CD14-positive monocyte (primary cell): ENCODE results near the gene PRKD1. TPM values are rescaled to one million over a fixed set of nuclear protein-coding genes. Genes with fewer than 3 reads are reported as not detected.

Source experiments
- DNase-seq, 3 donors: peaks; one replicate each; pipeline ENCODE4 v3.0.0-alpha.2; 2011 to 2022
- H2AFZ ChIP-seq: 2 replicates; pipeline ENCODE4 v1.6.0; 2012; ENCODE audit warnings: mild to moderate bottlenecking, low read depth, low read length, inconsistent platforms; ENCODE audit not compliant: insufficient read depth, poor library complexity, severe bottlenecking
- H3K27ac ChIP-seq, 2 donors: 1 replicate in 1 of 2; 2 replicates in 1 of 2; pipeline ENCODE4 v1.5.1; 2012 to 2013; ENCODE audit warnings: low read length in 2 of 2, control low read depth in 1 of 2, inconsistent platforms in 1 of 2, low read depth in 1 of 2, mild to moderate bottlenecking in 1 of 2
- H3K27me3 ChIP-seq, 2 donors: one replicate each; pipeline versions ENCODE4 v1.6.0 to v1.6.1; 2011 to 2013; ENCODE audit warnings: low read length in 2 of 2; ENCODE audit not compliant: control insufficient read depth in 2 of 2, insufficient read depth in 2 of 2
- H3K36me3 ChIP-seq, 2 donors: replicated peaks in 1 of 2; 1 replicate in 1 of 2; 2 replicates in 1 of 2; pipeline versions ENCODE4 v1.5.1 to v1.6.1; 2012 to 2013; ENCODE audit warnings: low read length in 2 of 2, control low read depth in 1 of 2, inconsistent platforms in 1 of 2, mild to moderate bottlenecking in 1 of 2; ENCODE audit not compliant: insufficient read depth in 2 of 2, control insufficient read depth in 1 of 2
- H3K4me1 ChIP-seq, 2 donors: 1 replicate in 1 of 2; 2 replicates in 1 of 2; pipeline versions ENCODE4 v1.5.1 to v1.6.1; 2012 to 2013; ENCODE audit warnings: low read length in 2 of 2, control low read depth in 1 of 2, inconsistent platforms in 1 of 2, mild to moderate bottlenecking in 1 of 2, moderate library complexity in 1 of 2; ENCODE audit not compliant: insufficient read depth in 2 of 2, control insufficient read depth in 1 of 2
- H3K4me2 ChIP-seq: replicated peaks from 2 replicates; pipeline ENCODE3; 2012; ENCODE audit warnings: low read length, moderate library complexity, mild to moderate bottlenecking; ENCODE audit not compliant: poor library complexity, severe bottlenecking; ENCODE audit errors: extremely low read depth
- H3K4me3 ChIP-seq, 3 experiments: fragments of 200-600 bp in 1 of 3; sonication (generic) in 1 of 3; replicated peaks in 1 of 3; 1 replicate in 2 of 3; 2 replicates in 1 of 3; pipeline ENCODE4 v1.5.1; 2011 to 2013; ENCODE audit warnings: low read length in 3 of 3, mild to moderate bottlenecking in 3 of 3, control low read depth in 2 of 3, low read depth in 2 of 3, inconsistent platforms in 1 of 3, moderate library complexity in 1 of 3
- H3K79me2 ChIP-seq: 2 replicates; pipeline ENCODE4 v1.6.0; 2012; ENCODE audit warnings: mild to moderate bottlenecking, control low read depth, inconsistent platforms, low read length, moderate library complexity; ENCODE audit not compliant: insufficient read depth
- H3K9ac ChIP-seq: 2 replicates; pipeline ENCODE4 v1.6.0; 2017; ENCODE audit warnings: low read length, mild to moderate bottlenecking; ENCODE audit not compliant: insufficient read depth, poor library complexity, severe bottlenecking
- H3K9me3 ChIP-seq, 2 donors: replicated peaks in 1 of 2; 1 replicate in 1 of 2; 2 replicates in 1 of 2; pipeline versions ENCODE4 v1.5.1 to v1.6.1; 2012 to 2013; ENCODE audit warnings: low read length in 2 of 2, control low read depth in 1 of 2; ENCODE audit not compliant: control insufficient read depth in 1 of 2, insufficient read depth in 1 of 2
- H4K20me1 ChIP-seq: 2 replicates; pipeline ENCODE4 v1.6.0; 2012; ENCODE audit warnings: mild to moderate bottlenecking, low read length, control low read depth, moderate library complexity; ENCODE audit not compliant: insufficient read depth
- H3K27ac Mint-ChIP-seq, 7 donors: one replicate each; pipeline ENCODE4 v1.8.0; 2020; ENCODE audit warnings: mild to moderate bottlenecking in 7 of 7, mixed read lengths in 7 of 7, moderate library complexity in 6 of 7, inconsistent platforms in 2 of 7
- H3K27me3 Mint-ChIP-seq, 3 donors: one replicate each; pipeline ENCODE4 v1.8.0; 2021 to 2022; ENCODE audit warnings: low read depth in 3 of 3, mild to moderate bottlenecking in 3 of 3, mixed read lengths in 3 of 3, moderate library complexity in 3 of 3, inconsistent platforms in 1 of 3
- H3K36me3 Mint-ChIP-seq, 2 donors: one replicate each; pipeline ENCODE4 v1.8.0; 2020; ENCODE audit warnings: mixed read lengths in 2 of 2, inconsistent platforms in 1 of 2, mild to moderate bottlenecking in 1 of 2
- H3K4me1 Mint-ChIP-seq: one replicate; pipeline ENCODE4 v1.8.0; 2020; ENCODE audit warnings: mild to moderate bottlenecking, mixed read lengths
- H3K4me3 Mint-ChIP-seq, 2 donors: one replicate each; pipeline ENCODE4 v1.8.0; 2020; ENCODE audit warnings: mild to moderate bottlenecking in 2 of 2, mixed read lengths in 2 of 2, moderate library complexity in 1 of 2
- H3K9me3 Mint-ChIP-seq, 7 donors: one replicate each; pipeline ENCODE4 v1.8.0; 2020 to 2022; ENCODE audit warnings: mixed read lengths in 7 of 7, mild to moderate bottlenecking in 6 of 7, moderate library complexity in 6 of 7, inconsistent platforms in 2 of 7
- WGBS: methylation state at CpG from one replicate; pipeline ENCODE4 v1.1.5; 2013; ENCODE audit warnings: missing lambda C conversion rate; ENCODE audit not compliant: insufficient coverage; 5-methylcytosine and 5-hydroxymethylcytosine counted together
- intact Hi-C, 2 donors: fragments of 100-400 bp; cut with micrococcal nuclease; formaldehyde crosslinking; loops; one replicate each; pipeline versions ENCODE4 v1.15.0 to v1.15.1; 2023
- polyA plus RNA-seq, 3 donors: library from polyadenylated mRNA; depleted of rRNA in 1 of 3; unstranded in 2 of 3; stranded (reverse) in 1 of 3; fragments of 300-500 nt in 2 of 3; fragments of >200 nt in 1 of 3; fragmentation: Illumina TruSeq in 2 of 3; gene quantifications; 1 replicate in 2 of 3; 2 replicates in 1 of 3; pipeline ENCODE4 v1.2.3, GENCODE V29; 2012 to 2021
- TF ChIP-seq, protein P1 (sequence below): fragments of 200-600 bp; IDR thresholded peaks from one replicate; pipeline ENCODE4 v1.8.0; 2022; ENCODE audit warnings: antibody characterized with exemption, mild to moderate bottlenecking

Gene PRKD1
- polyA plus RNA-seq, 3 donors, result not detected

DNA sequence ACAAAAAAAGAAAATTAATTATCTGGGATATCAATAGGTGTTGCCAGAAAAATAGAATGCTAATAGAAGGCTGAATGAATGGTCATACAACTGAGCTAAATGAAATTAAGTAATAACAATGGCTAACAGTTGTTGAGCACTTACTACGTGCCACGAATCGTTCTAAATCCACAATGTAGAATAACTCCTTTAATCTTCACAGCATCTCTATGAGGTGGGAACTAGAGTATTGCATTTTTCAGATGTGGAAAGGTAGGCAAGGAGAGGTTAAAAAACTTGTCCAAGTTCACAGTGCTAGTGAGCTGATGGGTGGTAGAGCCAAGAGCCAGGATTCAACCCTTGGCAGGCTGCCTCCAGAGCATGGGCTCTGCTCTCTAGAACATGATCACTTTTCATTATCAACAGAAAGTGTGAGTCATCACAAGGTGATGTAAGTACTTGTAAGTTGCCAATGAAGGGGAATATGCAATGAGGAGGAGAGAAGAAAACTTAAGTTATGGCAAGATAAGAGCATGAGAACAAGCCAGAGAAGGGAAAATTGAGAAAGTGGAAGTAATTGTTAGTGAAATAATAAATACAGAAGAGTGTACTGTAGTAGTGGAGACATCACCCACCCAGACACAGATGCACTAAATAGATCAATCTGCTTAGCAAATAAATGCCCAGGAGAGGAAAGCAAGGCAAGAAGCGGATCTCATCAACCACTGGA is 122.1 kb downstream of the PRKD1 start:
- Histone ChIP-seq H3K27ac (no peak overlapping the region), H3K9ac (no peak overlapping the region), H3K4me3 (no peak overlapping the region), H3K4me1 (no peaks in the 10 kb centered on the region), H3K27me3 (no peaks in the 10 kb centered on the region), H3K36me3 (no peaks in the 10 kb centered on the region), H3K9me3 (peaks cover 0 to 6% of the 10 kb centered on the region in 2 donors), H3K79me2 (no peaks in the 10 kb centered on the region), H2AFZ (no peak overlapping the region), H4K20me1 (no peaks in the 10 kb centered on the region), H3K4me2 (no peak overlapping the region)
- H3K4me1 Mint-ChIP-seq, result no peaks in the 10 kb centered on the region
- TF ChIP-seq, protein P1, sequence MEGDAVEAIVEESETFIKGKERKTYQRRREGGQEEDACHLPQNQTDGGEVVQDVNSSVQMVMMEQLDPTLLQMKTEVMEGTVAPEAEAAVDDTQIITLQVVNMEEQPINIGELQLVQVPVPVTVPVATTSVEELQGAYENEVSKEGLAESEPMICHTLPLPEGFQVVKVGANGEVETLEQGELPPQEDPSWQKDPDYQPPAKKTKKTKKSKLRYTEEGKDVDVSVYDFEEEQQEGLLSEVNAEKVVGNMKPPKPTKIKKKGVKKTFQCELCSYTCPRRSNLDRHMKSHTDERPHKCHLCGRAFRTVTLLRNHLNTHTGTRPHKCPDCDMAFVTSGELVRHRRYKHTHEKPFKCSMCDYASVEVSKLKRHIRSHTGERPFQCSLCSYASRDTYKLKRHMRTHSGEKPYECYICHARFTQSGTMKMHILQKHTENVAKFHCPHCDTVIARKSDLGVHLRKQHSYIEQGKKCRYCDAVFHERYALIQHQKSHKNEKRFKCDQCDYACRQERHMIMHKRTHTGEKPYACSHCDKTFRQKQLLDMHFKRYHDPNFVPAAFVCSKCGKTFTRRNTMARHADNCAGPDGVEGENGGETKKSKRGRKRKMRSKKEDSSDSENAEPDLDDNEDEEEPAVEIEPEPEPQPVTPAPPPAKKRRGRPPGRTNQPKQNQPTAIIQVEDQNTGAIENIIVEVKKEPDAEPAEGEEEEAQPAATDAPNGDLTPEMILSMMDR, result no peak
- no peaks in the 10 kb centered on the region for H3K36me3 Mint-ChIP-seq
- peaks cover 0 to 11% (median 4%) of the 10 kb centered on the region in 7 donors for H3K9me3 Mint-ChIP-seq
- 88% methylated on average over 1 of the region's 4 CpGs for WGBS
- H3K4me3 Mint-ChIP-seq, result no peak overlapping the region
- DNase-seq, result no peak
- intact Hi-C loops, result no loop called here
- H3K27me3 Mint-ChIP-seq, result peaks cover 0 to 1% (median 0%) of the 10 kb centered on the region in 3 donors
- H3K27ac Mint-ChIP-seq, result no peak overlapping the region

DNA sequence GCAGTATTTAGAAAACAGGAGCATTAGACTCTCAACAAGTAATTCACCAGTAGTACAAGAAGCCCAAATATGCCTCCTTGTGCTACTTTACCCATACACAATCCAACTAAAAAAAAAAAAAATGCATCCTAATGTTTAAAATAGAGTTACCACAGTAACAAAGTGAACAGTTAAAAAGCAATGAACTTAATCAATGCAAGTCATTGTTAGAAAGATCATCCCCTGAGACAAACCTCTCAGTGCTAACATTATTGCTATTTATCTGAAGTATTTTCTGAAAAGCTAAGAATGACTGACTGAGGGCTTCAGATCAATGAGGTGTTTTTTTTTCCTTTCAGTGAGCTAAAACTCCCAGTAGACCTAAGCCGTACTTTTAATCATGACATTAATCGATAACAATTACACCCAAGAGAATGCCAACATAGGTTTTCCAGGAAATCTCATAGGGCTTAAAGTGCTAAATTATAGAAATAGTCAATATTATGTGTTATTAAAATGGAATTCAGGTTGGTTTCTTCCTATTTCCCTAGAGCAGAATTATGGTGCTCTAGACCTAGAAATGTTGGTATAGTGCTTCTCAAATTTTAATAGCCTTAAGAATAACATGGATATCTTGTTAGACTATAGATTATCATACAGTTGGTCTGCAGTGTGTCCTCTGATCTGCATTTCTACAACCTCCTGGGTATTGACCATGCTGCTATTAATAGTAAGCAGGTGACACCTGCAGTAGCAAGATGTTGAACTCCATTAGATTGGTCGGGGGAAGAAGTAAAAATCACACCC is 123.0 kb downstream of the PRKD1 start:
- DNase-seq, result no peak
- no peak overlapping the region for H2AFZ ChIP-seq
- no peaks in the 10 kb centered on the region for H3K36me3 ChIP-seq
- no peaks in the 10 kb centered on the region for H3K4me1 Mint-ChIP-seq
- no peaks in the 10 kb centered on the region for H3K36me3 Mint-ChIP-seq
- peaks cover 0 to 1% (median 0%) of the 10 kb centered on the region in 3 donors for H3K27me3 Mint-ChIP-seq
- no peaks in the 10 kb centered on the region for H3K27me3 ChIP-seq
- H3K79me2 ChIP-seq, result no peaks in the 10 kb centered on the region
- no peak overlapping the region for H3K27ac Mint-ChIP-seq
- peaks cover 0 to 11% (median 4%) of the 10 kb centered on the region in 7 donors for H3K9me3 Mint-ChIP-seq
- intact Hi-C loops, result no loop called here
- H3K27ac ChIP-seq, result no peak overlapping the region
- no peak overlapping the region for H3K4me3 Mint-ChIP-seq
- H3K4me3 ChIP-seq, result no peak overlapping the region
- peaks cover 0 to 6% of the 10 kb centered on the region in 2 donors for H3K9me3 ChIP-seq
- no peaks in the 10 kb centered on the region for H3K4me1 ChIP-seq
- H3K4me2 ChIP-seq, result no peak overlapping the region
- H3K9ac ChIP-seq, result no peak overlapping the region
- H4K20me1 ChIP-seq, result no peaks in the 10 kb centered on the region
- TF ChIP-seq, protein P1, result no peak
- WGBS, result no CpG with 5 or more reads among the region's 3 CpGs
